Astrocyte of the spinal cord (primary cell): ENCODE results near the gene ARHGEF3.

ENCODE experiments used
- DNase-seq: peaks from one replicate; pipeline ENCODE4 v3.0.0; 2011; ENCODE audit warnings: low read depth, low spot score
- H3K4me3 ChIP-seq: 2 replicates; pipeline ENCODE4 v1.5.1; 2011; ENCODE audit warnings: low read depth, mild to moderate bottlenecking, low read length, moderate library complexity
- CTCF ChIP-seq: IDR thresholded peaks from 2 replicates; pipeline ENCODE4 v1.5.1; 2012; ENCODE audit warnings: low read depth, mild to moderate bottlenecking, low read length, inconsistent platforms
- in situ Hi-C: cut with HindIII; loops from 2 replicates; pipeline ENCODE4 v1.10.0; 2017; ENCODE audit warnings: low sequenced_read_pairs

The ARHGEF3 gene

DNA sequence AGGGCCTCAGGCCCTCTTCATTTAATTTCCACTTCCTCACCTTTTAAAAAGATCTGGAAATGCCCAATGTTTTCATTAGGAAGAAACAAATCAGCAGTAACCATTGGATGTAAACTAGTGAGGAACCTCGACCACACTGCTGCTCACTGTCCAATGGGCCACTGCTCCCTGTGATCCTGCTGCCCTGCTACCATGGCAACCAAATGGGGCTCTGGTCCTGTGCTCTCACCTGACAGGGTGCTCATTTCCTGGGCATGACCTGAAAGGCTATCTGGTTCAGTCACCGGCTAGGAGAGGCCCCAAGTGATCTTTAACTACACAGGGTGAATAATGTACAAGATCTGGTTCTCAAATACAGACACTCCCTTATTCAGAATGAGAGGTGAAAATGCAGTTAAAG lies 54.6 kb downstream of the ARHGEF3 start:
- no peak for TF ChIP-seq CTCF
- H3K4me3 ChIP-seq = no peak overlapping the region
- in situ Hi-C loops = no loop called here
- no peak for DNase-seq

GRCh38 chr3:56744016-56744415 lies 57.7 kb downstream of the ARHGEF3 start:
- no peak overlapping the region for H3K4me3 ChIP-seq
- DNase-seq = no peak
- in situ Hi-C loops = no loop called here
- no peak for TF ChIP-seq CTCF

GRCh38 chr3:56742887-56743286 lies 58.9 kb downstream of the ARHGEF3 start:
- no peak for DNase-seq
- in situ Hi-C loops = no loop called here
- TF ChIP-seq CTCF = no peak

GRCh38 chr3:56739036-56739435 lies 62.7 kb downstream of the ARHGEF3 start:
- in situ Hi-C loops = no loop called here
- no peak for TF ChIP-seq CTCF

More at GRCh38 chr3:56742887-56743286, 58.9 kb downstream of the ARHGEF3 start:
- H3K4me3 ChIP-seq = no peak overlapping the region

DNA sequence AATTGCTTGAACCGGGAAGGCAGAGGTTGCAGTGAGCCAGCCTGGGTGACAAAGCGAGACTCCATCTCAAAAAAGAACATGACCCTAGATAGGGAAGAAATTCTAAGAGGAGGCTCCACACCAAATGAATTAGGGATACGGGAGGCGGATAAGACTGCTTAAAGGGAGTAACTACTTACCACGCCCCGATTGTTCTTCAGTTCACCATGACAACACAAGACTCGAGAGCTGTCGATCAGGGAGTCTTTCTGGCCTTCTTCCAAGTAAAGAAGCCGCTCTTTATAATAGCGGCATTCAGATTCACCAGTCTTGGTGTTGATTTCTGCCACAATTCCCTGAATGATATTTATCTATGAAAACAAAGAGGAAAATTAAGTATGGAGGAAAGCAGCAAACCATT lies 64.7 kb downstream of the ARHGEF3 start:
- no peak for DNase-seq
- H3K4me3 ChIP-seq = no peak overlapping the region
- in situ Hi-C loops = no loop called here
- TF ChIP-seq CTCF = no peak

More at GRCh38 chr3:56739036-56739435, 62.7 kb downstream of the ARHGEF3 start:
- H3K4me3 ChIP-seq = no peak overlapping the region
- DNase-seq = no peak

DNA sequence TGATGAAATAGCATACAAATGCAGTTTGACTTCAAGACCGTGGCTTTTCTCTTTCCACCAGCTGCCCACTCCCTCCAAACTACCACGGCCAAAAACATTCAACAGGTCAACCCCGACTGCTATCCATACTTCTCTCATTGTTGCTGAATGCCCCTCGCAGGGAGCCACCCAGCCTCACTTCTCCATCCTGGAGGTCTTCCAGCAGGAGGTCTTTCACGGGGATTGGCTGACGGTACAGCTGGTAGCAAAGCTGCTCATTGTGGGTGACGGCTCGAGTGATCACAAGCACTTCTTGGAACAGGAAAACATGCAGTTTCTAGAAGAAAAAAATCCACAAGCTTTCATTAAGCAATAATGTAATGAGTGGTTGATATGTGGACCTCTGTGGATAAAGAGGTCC lies 69.6 kb downstream of the ARHGEF3 start:
- no peak for DNase-seq
- TF ChIP-seq CTCF = no peak
- in situ Hi-C loops = no loop called here
- H3K4me3 ChIP-seq = no peak overlapping the region

DNA sequence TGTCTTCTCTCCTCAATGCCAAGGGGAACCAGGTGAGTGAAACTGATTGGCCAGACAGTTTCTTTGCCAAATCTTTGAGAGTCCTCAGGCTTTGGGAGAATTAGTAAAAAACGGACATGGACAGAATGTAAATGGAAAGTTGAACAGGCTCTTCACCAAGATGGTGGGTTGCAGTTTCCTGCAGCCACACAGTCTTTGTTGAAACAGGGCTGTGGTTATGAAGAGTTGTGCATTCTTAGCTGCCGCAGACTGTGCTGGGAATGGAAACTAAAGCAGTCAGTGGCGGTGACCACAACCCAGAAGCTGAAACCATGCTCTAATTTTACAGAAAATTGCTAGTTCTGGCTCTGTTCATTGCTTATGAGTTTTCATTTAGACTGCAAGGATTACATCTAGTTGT lies 76.6 kb downstream of the ARHGEF3 start:
- H3K4me3 ChIP-seq = no peak overlapping the region
- DNase-seq = peak; percentile 5
- TF ChIP-seq CTCF = no peak
- in situ Hi-C loops = no loop called here
